GM19239 (cell line): Measurements from ENCODE around the gene SENP3.
A peak's percentile ranks its signal among the peaks of the same experiment; 100 is the strongest.

Source experiments
- DNase-seq: peaks from one replicate; pipeline ENCODE4 v3.0.0; 2011; ENCODE audit warnings: low spot score; ENCODE audit not compliant: insufficient read length
- FAIRE-seq: peaks from 2 replicates; lab custom pipeline; 2011; peaks lifted over from hg19 to GRCh38; lab: Jason Lieb, UNC

SENP3 gene

DNA sequence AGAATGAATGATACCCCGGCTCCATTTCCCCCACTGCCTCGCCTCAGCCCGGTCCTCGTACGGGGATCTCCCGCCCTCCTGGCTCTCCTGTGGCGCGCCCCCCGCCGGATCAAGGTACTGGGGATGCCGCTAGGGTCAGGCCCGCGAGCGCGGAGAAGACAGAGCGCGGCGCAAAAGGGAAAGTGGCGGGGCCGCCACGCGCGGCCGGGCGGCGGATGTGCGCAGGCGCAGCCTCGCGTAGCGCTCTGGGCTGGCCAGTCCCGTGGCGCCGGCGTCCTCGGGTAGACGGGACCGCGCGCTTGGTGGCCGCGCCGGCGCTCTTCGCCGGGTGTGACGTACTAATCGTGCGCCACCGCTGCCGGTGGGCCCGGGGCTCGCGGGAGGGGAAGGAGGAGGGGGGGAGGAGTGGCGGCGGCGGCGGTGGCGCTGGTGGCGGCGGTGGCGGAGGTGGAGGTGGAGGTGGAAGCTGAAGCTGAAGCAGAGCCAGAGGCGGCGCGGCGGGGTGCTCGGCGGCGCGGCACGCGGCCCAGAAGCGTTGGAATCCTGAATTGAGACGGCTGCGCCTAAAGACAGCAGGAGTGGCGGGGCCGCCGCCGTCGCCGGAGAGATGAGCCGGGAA is at the start of gene SENP3:
Gene SENP3 (plus strand): TSS at position 331 of the 619 bp plus-strand sequence. CDS start 1,158 bp downstream, outside the sequence.
- no peak for FAIRE-seq
- DNase-seq: peak; percentile 90

DNA sequence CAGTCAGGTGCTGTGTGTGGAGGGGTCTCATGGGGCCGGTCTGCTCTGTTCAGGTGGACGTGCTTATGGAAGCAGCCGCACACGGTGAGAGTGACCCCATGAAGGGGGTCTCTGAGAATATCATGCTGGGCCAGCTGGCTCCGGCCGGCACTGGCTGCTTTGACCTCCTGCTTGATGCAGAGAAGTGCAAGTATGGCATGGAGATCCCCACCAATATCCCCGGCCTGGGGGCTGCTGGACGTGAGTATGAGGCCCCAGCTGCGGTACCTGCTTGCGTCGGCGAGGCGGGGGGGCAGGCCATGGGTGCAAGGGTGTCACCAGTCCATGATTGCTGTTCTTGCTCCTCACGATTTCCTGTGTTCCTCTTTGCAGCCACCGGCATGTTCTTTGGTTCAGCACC is 49.6 kb upstream of the SENP3 start:
- DNase-seq (no peak), FAIRE-seq (no peak)

DNA sequence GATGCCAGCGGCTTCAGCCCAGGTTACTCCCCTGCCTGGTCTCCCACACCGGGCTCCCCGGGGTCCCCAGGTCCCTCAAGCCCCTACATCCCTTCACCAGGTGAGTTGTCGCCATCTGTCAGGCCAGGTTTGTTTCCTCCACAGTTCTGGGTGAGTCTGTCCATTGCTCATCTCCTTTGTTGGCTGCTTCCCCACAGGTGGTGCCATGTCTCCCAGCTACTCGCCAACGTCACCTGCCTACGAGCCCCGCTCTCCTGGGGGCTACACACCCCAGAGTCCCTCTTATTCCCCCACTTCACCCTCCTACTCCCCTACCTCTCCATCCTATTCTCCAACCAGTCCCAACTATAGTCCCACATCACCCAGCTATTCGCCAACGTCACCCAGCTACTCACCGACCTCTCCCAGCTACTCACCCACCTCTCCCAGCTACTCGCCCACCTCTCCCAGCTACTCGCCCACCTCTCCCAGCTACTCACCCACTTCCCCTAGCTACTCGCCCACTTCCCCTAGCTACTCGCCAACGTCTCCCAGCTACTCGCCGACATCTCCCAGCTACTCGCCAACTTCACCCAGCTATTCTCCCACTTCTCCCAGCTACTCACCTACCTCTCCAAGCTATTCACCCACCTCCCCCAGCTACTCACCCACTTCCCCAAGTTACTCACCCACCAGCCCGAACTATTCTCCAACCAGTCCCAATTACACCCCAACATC is 48.7 kb upstream of the SENP3 start:
- FAIRE-seq: no peak
- no peak for DNase-seq

DNA sequence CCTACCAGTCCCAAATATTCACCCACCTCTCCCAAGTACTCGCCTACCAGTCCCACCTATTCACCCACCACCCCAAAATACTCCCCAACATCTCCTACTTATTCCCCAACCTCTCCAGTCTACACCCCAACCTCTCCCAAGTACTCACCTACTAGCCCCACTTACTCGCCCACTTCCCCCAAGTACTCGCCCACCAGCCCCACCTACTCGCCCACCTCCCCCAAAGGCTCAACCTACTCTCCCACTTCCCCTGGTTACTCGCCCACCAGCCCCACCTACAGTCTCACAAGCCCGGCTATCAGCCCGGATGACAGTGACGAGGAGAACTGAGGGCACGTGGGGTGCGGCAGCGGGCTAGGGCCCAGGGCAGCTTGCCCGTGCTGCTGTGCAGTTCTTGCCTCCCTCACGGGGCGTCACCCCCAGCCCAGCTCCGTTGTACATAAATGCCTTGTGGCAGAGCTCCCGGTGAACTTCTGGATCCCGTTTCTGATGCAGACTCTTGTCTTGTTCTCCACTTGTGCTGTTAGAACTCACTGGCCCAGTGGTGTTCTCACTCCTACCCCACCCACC is 47.8 kb upstream of the SENP3 start:
- FAIRE-seq: no peak
- DNase-seq: no peak

DNA sequence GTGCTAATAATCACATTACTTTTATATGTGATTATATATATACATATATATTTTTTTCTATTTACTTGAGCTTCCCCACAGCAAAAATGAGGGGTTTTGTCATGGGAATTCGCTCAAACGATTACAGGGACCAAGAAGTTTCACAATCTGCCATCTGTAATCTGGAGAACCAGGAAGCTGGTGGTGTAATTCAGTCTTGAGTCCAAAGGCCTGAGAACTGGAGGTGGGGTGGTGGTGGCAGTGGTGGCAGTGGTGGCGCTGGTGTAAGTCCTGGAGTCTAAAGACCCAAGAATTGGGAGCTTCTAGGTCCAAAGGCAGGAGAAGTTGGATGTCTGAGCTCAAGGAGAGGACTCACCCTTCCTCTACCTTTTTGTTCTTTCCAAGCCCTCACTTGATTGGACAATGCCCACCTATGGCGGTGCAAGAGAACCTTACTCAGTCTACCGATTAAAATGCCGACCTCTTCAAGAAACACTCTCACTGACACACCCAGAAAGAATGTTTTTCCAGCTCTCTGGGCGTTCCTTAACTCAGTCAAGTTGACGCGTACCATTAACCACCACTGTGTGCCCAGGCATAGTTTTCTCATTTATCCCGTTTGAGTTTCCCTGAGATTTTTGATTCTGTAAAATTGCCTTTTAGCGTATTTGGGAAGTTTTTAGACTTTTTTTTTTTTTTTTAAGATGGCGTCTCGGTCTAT is 45.7 kb upstream of the SENP3 start:
- FAIRE-seq: no peak
- DNase-seq: no peak

DNA sequence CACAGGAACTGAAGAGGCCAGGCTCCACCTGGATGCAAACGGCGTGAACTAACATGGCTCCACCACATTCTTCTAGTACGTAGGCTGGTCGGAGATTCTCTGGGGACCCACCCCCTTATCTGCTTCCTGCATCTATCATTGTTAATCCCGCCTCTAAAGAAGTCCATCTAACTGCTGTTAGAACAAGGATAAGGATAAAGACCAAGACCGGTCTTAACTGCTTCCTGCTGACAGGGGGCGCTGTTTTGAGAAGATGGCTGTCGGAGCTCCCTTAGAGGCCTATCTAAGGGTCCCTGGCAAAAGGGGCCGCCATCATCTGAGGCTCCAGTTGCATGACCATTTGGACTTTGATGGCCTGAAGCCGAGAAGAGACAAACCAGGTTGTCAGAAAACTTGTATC is 38.7 kb upstream of the SENP3 start:
- no peak for DNase-seq
- peak; percentile 89 for FAIRE-seq

DNA sequence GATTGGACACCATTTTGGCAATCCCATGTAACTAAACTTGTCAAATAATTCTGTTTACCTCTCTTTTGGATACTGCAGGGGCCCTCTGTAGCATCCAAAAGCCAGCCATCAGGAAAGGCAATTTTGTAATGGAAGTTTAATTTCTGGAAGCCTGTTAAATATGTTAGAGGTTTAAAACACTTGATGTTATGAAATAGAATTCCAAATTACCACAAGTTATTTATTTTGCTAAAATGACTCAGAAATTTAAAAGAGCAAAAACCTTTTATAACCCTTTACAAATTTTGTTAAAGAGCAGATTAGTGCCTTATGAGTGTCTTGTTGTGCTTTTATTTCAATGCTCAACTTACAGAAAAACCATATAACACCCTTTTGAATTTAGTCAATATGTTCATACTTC is 32.9 kb upstream of the SENP3 start:
- DNase-seq (no peak), FAIRE-seq (no peak)

DNA sequence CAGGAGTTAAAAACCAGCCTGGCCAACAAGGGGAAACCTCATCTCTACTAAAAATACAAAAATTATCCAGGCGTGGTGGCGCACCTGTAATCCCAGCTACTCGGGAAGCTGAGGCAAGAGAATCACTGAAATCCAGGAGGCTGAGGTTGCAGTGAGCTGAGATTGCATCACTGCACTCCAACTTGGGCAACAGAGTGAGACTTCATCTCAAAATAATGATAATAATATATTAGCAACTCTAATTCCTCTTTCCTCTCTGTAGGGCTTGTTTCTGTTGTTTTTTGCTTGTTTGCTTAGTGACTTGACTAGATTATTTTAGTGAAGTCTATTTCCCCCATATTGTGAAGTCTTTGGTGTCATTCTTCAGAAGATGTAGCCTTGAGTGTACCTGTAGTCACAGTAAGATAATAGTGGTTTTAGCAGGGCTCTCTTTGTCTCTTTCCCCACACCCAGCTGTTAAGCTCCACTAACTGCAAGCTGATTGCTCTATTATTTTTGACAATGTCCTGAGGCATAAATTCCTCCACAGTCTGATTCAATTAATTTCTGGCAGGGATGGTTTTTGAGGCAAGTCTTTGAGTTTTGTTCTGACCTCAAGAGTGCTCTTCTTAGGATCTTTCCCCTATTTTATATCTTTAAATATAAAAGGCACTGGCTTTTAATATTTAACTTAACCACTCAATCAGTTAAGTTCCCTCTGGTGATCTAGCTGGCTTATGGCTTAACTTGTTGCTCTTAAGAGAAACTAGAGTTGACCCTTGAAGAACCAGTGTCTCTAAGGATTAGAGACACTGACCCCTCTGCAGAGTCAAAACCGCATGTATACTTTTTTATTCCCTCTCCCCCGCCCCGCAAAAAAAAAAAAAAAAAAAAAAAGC is 31.5 kb upstream of the SENP3 start:
- DNase-seq (no peak), FAIRE-seq (peak; percentile 60)

DNA sequence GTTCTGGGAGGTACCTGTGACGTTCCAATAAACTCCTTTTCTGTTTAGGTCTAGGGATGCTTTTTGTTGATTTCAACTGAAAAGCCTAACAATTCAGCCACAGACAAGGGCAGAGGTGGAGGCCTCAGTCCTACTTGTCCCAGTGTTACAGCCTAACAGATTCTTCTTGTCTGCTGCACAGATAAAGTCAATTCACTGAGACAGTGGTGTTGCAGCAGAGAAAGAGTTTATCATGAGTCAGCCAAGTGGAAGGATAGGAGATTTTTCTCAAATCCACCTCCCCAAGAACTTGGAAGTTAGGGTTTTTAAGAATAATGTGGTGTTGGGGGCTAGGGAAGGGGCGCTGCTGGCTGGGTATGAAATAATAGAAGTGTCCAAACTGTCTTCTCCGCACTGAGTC is 23.7 kb upstream of the SENP3 start:
- no peak for FAIRE-seq
- no peak for DNase-seq

DNA sequence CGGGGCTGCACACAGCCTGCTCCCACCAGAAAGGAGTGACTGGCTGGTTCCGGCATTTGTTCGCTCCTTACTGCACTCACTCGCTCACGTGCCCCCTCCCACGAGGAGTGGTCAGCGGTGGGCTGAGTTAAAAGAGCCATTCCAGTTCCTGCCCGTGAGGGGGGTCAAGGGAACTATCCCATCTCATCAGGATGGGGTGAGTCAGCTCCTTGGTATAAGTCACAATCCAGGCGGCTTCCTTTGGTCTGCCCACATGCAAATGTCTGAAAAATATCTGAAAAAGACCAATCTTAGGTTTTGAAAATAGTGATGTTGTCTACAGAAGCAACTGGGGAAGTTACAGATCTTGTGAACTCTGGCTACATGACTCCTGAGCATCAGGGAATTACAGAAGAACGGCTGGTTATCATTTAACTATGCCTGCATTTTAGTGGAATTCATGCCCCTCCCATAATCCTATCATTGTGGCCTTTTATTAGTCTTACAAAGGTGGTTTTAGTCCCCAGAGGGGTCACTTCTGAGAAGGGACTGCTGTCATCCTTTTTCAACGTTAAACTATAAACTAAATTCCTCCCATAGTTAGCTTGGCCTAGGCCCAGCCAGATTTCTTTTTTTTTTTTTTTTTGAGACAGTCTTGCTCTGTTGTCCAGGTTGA is 22.7 kb upstream of the SENP3 start:
- FAIRE-seq: no peak

DNA sequence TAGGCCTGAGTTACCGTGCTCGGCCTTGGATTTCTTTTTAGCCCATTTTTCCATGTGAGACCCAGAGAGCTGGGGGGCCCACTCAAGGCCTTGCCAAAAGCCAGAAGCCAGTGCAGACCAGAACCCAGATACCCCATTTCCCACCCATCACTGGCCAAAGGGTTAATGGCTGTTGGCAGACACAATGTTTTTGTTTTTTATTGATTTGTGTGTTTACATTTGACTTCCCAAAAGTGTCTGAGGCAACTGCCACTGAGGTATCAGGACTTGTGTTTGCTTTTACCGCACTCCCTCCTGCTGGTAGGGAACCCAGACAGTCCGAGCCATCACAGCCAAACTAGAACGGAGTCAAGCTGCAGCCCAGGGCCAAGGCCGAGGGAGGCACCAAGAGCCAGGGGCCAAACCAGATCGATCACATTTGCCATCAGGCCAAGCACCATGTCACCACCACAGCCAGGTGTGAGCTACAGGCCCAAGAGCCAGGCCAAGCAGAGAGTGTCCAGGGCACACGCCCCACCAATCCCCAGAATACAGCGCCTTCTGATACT is 20.6 kb upstream of the SENP3 start:
- no peak for DNase-seq
- FAIRE-seq: no peak

More for the DNA sequence above, 22.7 kb upstream of the SENP3 start:
- DNase-seq: no peak

DNA sequence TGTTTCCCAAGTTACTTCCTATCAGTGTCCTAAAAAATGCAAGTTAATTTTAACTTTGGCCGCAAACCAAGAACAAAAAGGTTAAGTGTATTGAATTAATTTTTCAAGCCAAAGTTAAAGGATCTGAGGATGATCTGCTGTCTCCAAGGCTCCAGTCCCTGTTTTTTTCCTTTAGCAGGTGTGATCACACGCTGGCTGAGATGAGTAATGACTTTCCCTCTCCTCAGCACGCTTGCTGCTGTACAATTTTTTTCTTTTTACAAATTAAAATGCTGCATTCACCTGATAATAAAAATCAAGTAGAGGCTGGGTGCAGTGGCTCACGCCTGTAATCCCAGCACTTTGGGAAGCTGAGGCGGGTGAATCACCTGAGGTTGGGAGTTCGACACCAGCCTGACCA is 16.8 kb upstream of the SENP3 start:
- FAIRE-seq: no peak
- DNase-seq: no peak

DNA sequence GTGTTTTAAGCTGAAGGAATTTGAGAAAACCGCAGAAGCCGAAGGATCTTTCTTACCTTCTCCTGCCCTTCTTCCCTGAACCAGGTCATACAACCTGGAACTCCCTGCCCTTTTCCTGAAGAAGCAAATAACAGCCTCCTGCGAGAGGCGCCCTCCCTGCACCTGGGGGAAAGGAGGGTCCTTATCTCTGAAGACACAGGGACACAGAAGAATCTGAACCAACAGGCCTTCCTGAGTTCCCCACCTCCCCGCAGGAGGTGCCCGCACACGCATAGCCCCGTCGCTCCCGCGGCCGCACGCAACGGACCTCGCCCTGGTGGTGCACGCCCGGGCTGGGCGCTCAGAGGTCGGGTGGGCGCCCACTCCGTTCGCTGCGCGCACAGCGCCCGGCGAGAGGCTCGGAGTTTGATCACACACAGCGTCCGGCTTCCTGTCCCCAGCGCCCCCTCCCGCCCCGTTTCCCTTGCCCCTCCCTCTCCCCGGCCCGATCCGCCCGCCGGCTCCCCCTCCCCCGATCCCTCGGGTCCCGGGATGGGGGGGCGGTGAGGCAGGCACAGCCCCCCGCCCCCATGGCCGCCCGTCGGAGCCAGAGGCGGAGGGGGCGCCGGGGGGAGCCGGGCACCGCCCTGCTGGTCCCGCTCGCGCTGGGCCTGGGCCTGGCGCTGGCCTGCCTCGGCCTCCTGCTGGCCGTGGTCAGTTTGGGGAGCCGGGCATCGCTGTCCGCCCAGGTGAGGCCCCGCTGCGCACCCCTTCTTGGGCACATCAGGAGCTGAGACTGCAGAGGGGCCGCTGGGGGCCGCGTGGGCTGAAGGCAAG is 12.9 kb upstream of the SENP3 start, which contains the start of gene TNFSF12:
Gene TNFSF12 (plus strand): TSS at position 474 of the 816 bp plus-strand sequence. CDS start 96 bp downstream, at position 570.
- DNase-seq: no peak
- peak; percentile 75 for FAIRE-seq

DNA sequence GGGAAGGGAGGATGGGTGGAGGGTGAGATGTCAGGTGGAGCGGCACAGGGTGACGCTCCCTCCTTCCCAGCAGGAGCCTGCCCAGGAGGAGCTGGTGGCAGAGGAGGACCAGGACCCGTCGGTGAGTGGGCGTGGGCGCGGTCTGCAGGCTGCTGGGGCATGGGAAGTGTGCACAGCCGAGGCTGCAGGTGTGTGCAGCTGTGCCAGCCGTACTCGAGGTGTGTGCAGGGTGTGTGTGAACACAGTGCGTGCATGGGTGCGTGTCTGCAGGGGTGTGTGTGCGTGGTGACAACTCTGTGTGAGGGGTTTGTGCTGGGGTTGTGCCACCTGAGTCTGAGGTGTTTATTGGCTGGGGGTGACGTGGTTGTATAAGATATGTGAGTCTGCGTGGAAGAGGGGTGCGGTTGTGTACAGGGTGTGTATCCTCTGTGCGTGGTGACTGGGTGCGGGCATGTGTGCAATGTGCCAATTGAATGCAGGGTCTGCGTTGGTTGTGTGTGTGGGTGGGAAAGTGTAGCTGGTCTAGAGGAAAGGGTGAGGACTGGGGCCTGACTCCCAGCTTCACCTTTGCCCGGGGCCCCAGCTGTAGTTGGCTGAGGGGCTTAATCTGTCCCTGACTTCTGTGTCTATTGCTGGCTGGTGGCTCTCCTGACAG is 12.2 kb upstream of the SENP3 start:
- no peak for DNase-seq
- FAIRE-seq: peak; percentile 37

DNA sequence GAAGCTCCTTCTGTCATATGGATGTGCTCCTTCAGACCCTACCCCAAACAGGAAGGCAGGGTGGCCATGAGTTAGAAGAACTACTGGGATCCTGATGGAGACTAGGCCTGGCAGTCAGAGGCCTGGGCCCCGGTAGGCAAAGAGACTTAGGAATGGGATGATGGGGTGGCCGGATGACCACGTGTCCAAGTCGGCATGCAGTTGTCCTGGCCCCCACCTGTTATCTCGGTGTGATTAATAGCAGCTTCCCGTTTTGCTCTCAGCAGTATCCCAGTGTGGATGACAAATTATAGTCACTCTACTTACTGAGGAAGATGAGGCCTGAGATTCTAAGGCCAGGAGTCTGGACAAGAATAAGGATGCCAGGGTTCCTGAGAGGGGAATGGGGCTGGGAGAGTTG is 11.4 kb upstream of the SENP3 start:
- no peak for FAIRE-seq

DNA sequence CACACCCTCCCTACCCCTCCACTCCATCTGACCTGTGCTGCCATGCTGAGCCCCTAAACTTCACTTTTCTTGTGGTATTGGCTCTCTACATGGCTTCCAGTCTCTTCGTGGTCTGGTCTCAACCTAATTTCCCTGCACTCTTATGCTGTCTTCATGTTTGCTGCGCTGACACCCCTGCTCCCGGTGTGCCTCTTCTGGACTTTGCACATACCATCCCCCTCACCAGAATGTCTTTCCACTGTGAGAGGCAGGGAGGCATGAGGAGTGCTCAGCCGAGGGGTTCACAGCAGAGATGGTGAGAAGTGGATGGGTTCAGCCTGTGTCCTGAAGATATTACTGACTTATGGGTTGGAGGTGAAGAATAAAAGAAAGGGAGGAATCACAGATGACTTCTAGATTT is 10.3 kb upstream of the SENP3 start:
- FAIRE-seq (no peak), DNase-seq (no peak)

More for the DNA sequence above, 11.4 kb upstream of the SENP3 start:
- DNase-seq: no peak

DNA sequence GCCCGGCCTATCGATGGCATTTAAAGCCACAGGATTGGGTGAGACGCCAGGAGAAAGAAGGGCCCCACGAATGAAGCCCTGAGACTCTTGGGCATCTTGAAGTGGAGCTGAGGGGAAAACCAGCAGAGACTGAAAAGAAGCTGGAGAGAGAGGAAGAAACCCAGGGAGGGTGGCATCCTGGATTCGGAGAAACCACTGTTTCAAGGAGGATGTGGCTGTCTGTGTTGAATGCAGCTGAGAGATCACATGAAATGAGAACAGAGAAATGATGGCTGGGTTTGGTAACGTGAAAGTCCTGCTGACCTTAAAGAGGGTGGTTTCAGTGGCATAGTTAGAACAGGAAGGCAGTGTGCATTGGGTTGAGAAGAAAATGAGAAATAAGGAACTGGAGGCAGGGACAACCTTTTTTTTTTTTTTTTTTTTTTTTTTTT is 9.1 kb upstream of the SENP3 start:
- DNase-seq (peak; percentile 85), FAIRE-seq (peak; percentile 98)

DNA sequence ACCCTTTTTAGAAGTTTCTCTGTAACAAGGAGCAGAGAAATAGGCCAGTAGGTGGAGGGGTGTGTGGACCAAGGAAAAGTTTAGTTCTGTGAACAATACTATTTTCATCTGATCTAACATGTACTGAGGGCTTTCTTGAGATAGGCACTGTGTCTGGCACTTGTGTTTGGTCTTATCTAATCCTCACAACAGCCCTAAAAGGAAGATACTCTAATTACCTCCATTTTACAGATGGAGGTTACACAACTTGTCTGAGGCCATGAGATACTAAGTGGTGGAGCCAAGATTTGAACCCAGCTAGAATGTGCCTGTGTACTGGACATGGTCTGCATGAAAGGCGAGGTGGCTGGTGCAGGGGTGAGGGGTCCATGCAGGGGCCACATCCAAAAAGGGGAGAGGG is 8.4 kb upstream of the SENP3 start:
- no peak for DNase-seq
- peak; percentile 35 for FAIRE-seq
